GM12864 (cell line): ENCODE results near the gene SRPK2.

Experiments used
- DNase-seq: peaks from one replicate; pipeline ENCODE4 v3.0.0-alpha.2; 2011; ENCODE audit warnings: low read depth
- H3K4me3 ChIP-seq: 2 replicates; pipeline ENCODE4 v1.5.1; 2011; ENCODE audit warnings: mild to moderate bottlenecking, low read depth, low read length, control low read depth
- CTCF ChIP-seq: IDR thresholded peaks from 2 replicates; pipeline ENCODE4 v1.5.1; 2011; ENCODE audit warnings: low read depth, mild to moderate bottlenecking, moderate library complexity, low read length, control low read depth, inconsistent platforms; ENCODE audit errors: missing control alignments

Gene SRPK2

GRCh38 chr7:105209870-105210269, 178.9 kb downstream of the SRPK2 start:
- no peak overlapping the region for H3K4me3 ChIP-seq
- DNase-seq, result no peak
- TF ChIP-seq CTCF, result no peak

GRCh38 chr7:105209433-105209832, 179.3 kb downstream of the SRPK2 start:
- H3K4me3 ChIP-seq, result no peak overlapping the region
- no peak for TF ChIP-seq CTCF
- DNase-seq, result no peak

GRCh38 chr7:105206985-105207384, 181.7 kb downstream of the SRPK2 start:
- no peak overlapping the region for H3K4me3 ChIP-seq
- DNase-seq, result no peak
- no peak for TF ChIP-seq CTCF

GRCh38 chr7:105205592-105206237, 183.0 kb downstream of the SRPK2 start:
- DNase-seq, result no peak
- H3K4me3 ChIP-seq, result no peak overlapping the region
- TF ChIP-seq CTCF, result no peak

GRCh38 chr7:105204953-105205352, 183.8 kb downstream of the SRPK2 start:
- TF ChIP-seq CTCF, result no peak
- DNase-seq, result no peak
- H3K4me3 ChIP-seq, result no peak overlapping the region

GRCh38 chr7:105204520-105204919, 184.2 kb downstream of the SRPK2 start:
- DNase-seq, result no peak
- H3K4me3 ChIP-seq, result no peak overlapping the region
- TF ChIP-seq CTCF, result no peak

GRCh38 chr7:105202616-105203015, 186.1 kb downstream of the SRPK2 start:
- DNase-seq, result no peak
- no peak for TF ChIP-seq CTCF
- no peak overlapping the region for H3K4me3 ChIP-seq
